Neuronal stem cell (in vitro differentiated cells): Measurements from ENCODE around the gene CDK5R1.

Source experiments
- DNase-seq: peaks from one replicate; pipeline ENCODE4 v3.0.0-alpha.2; 2013; ENCODE audit warnings: low spot score
- H2AFZ ChIP-seq: one replicate; pipeline ENCODE4 v1.6.1; 2013; ENCODE audit warnings: mild to moderate bottlenecking, low read length, inconsistent platforms
- H2AK5ac ChIP-seq: 2 replicates; pipeline ENCODE4 v1.6.1; 2013; ENCODE audit warnings: low read depth, mild to moderate bottlenecking, inconsistent platforms, low read length, moderate library complexity, mixed read lengths
- H2BK120ac ChIP-seq: 2 replicates; pipeline ENCODE4 v1.6.1; 2013; ENCODE audit warnings: low read depth, mild to moderate bottlenecking, inconsistent platforms, low read length, moderate library complexity, mixed read lengths
- H2BK12ac ChIP-seq: one replicate; pipeline ENCODE4 v1.6.1; 2013; ENCODE audit warnings: low read length, inconsistent platforms
- H2BK15ac ChIP-seq: 2 replicates; pipeline ENCODE4 v1.6.1; 2013; ENCODE audit warnings: mild to moderate bottlenecking, low read length, inconsistent platforms, mixed read lengths
- H2BK5ac ChIP-seq: one replicate; pipeline ENCODE4 v1.6.1; 2013; ENCODE audit warnings: inconsistent platforms, mild to moderate bottlenecking, low read length, moderate library complexity
- H3K14ac ChIP-seq: one replicate; pipeline ENCODE4 v1.6.1; 2013; ENCODE audit warnings: low read length, inconsistent platforms
- H3K18ac ChIP-seq: 2 replicates; pipeline ENCODE4 v1.6.1; 2013; ENCODE audit warnings: low read length, inconsistent platforms
- H3K23ac ChIP-seq: 2 replicates; pipeline ENCODE4 v1.6.1; 2013; ENCODE audit warnings: low read depth, mild to moderate bottlenecking, mixed read lengths, low read length, inconsistent platforms; ENCODE audit not compliant: poor library complexity
- H3K27ac ChIP-seq: replicated peaks from 3 replicates; pipeline ENCODE4 v1.5.1; 2013; ENCODE audit warnings: low read length, inconsistent platforms
- H3K27me3 ChIP-seq, 3 experiments: 2 replicates each; pipeline ENCODE4 v1.6.1; 2013; ENCODE audit warnings: low read length in 3 of 3, mild to moderate bottlenecking in 2 of 3, inconsistent platforms in 1 of 3, low read depth in 1 of 3, mixed read lengths in 1 of 3, moderate library complexity in 1 of 3; ENCODE audit not compliant: control insufficient read depth in 3 of 3, insufficient read depth in 3 of 3
- H3K36me3 ChIP-seq, 2 donors: replicated peaks in 1 of 2; 2 replicates each; pipeline ENCODE4 v1.6.1; 2013; ENCODE audit warnings: low read length in 2 of 2; ENCODE audit not compliant: control insufficient read depth in 2 of 2, insufficient read depth in 2 of 2
- H3K4ac ChIP-seq: 2 replicates; pipeline ENCODE4 v1.6.1; 2013; ENCODE audit warnings: inconsistent platforms, mild to moderate bottlenecking, low read length, moderate library complexity
- H3K4me1 ChIP-seq, 2 donors: 1 replicate in 1 of 2; 2 replicates in 1 of 2; pipeline ENCODE4 v1.6.1; 2013; ENCODE audit warnings: low read length in 2 of 2, low read depth in 1 of 2; ENCODE audit not compliant: control insufficient read depth in 2 of 2, insufficient read depth in 1 of 2
- H3K4me2 ChIP-seq: one replicate; pipeline ENCODE4 v1.6.1; 2013; ENCODE audit warnings: mild to moderate bottlenecking, low read length, inconsistent platforms; ENCODE audit not compliant: insufficient read depth, poor library complexity, severe bottlenecking
- H3K4me3 ChIP-seq, 2 donors: 2 replicates each; pipeline ENCODE4 v1.5.1; 2013; ENCODE audit warnings: low read length in 2 of 2, mild to moderate bottlenecking in 2 of 2, inconsistent platforms in 1 of 2, moderate library complexity in 1 of 2
- H3K79me1 ChIP-seq: one replicate; pipeline ENCODE4 v1.6.1; 2013; ENCODE audit warnings: low read depth, mild to moderate bottlenecking, inconsistent platforms, low read length, moderate library complexity
- H3K9ac ChIP-seq: one replicate; pipeline ENCODE4 v1.6.1; 2013; ENCODE audit warnings: mild to moderate bottlenecking, low read depth, low read length, inconsistent platforms; ENCODE audit not compliant: poor library complexity
- H3K9me3 ChIP-seq, 2 donors: replicated peaks in 1 of 2; 2 replicates each; pipeline versions ENCODE3 to v1.6.1; 2013; ENCODE audit warnings: low read length in 2 of 2, mild to moderate bottlenecking in 2 of 2, inconsistent platforms in 1 of 2, low read depth in 1 of 2, mixed read lengths in 1 of 2, moderate library complexity in 1 of 2; ENCODE audit not compliant: control insufficient read depth in 2 of 2, insufficient read depth in 1 of 2
- H4K8ac ChIP-seq: one replicate; pipeline ENCODE4 v1.6.1; 2013; ENCODE audit warnings: low read depth, mild to moderate bottlenecking, inconsistent platforms, low read length, moderate library complexity
- H4K91ac ChIP-seq: one replicate; pipeline ENCODE4 v1.6.1; 2013; ENCODE audit warnings: low read length, low read depth, mild to moderate bottlenecking, inconsistent platforms; ENCODE audit not compliant: poor library complexity
- WGBS, 2 donors: extraction: QIAGEN DNeasy Blood & Tissue Kit; methylation state at CpG; one replicate each; pipeline ENCODE4 v1.1.7; 2013; ENCODE audit warnings: missing lambda C conversion rate in 2 of 2, mixed read lengths in 1 of 2; ENCODE audit not compliant: insufficient read length in 2 of 2, insufficient replicate concordance in 1 of 2; ENCODE audit errors: extremely low coverage in 2 of 2; 5-methylcytosine and 5-hydroxymethylcytosine counted together

Gene CDK5R1

GRCh38 chr17:32498391-32498790 is 11.6 kb downstream of the CDK5R1 start:
- no CpG with 5 or more reads among the region's 9 CpGs for WGBS, 2 donors
- Histone ChIP-seq H3K4me3 (no peak overlapping the region), H3K18ac (no peak overlapping the region), H3K4me1 (peaks cover 3 to 9% of the 10 kb centered on the region in 2 donors), H3K27ac (no peak overlapping the region), H3K27me3 (no peaks in the 10 kb centered on the region), H3K79me1 (no peaks in the 10 kb centered on the region), H4K91ac (no peak overlapping the region), H2BK120ac (no peak overlapping the region), H3K4me2 (no peak overlapping the region), H2AFZ (peak overlapping the region; percentile 40), H3K4ac (no peak overlapping the region), H3K9me3 (peaks cover 0 to 5% of the 10 kb centered on the region in 2 donors), H3K14ac (no peak overlapping the region), H2AK5ac (no peak overlapping the region), H2BK12ac (no peak overlapping the region), H2BK5ac (no peak overlapping the region), H3K23ac (no peak overlapping the region), H2BK15ac (no peak overlapping the region), H3K36me3 (no peaks in the 10 kb centered on the region), H3K9ac (no peak overlapping the region), H4K8ac (no peak overlapping the region)
- no peak for DNase-seq

GRCh38 chr17:32502013-32502412 is 15.2 kb downstream of the CDK5R1 start:
- H2BK15ac ChIP-seq = no peak overlapping the region
- H3K23ac ChIP-seq = no peak overlapping the region
- H3K18ac ChIP-seq = no peak overlapping the region
- no peak overlapping the region for H3K14ac ChIP-seq
- no peak overlapping the region for H3K9ac ChIP-seq
- no peak overlapping the region for H2BK12ac ChIP-seq
- H3K4me2 ChIP-seq = no peak overlapping the region
- no peak overlapping the region for H3K27ac ChIP-seq
- WGBS, 2 donors = no CpG with 5 or more reads among the region's 3 CpGs
- no peak overlapping the region for H2BK120ac ChIP-seq
- H2AK5ac ChIP-seq = no peak overlapping the region
- H2AFZ ChIP-seq = no peak overlapping the region
- H3K36me3 ChIP-seq = no peaks in the 10 kb centered on the region
- no peak overlapping the region for H3K4me3 ChIP-seq
- H3K4ac ChIP-seq = no peak overlapping the region
- H4K8ac ChIP-seq = no peak overlapping the region
- H2BK5ac ChIP-seq = no peak overlapping the region
- H3K4me1 ChIP-seq = peaks cover 6 to 16% of the 10 kb centered on the region in 2 donors
- H3K27me3 ChIP-seq = no peaks in the 10 kb centered on the region
- no peak for DNase-seq
- H3K79me1 ChIP-seq = no peaks in the 10 kb centered on the region
- peaks cover 0 to 17% of the 10 kb centered on the region in 2 donors for H3K9me3 ChIP-seq
- H4K91ac ChIP-seq = no peak overlapping the region

- no peak overlapping the region for H3K14ac ChIP-seq
- DNase-seq = no peak
These were observed 15.9 kb downstream of the CDK5R1 start for GRCh38 chr17:32502710-32503109.

GRCh38 chr17:32503251-32504165 is 16.7 kb downstream of the CDK5R1 start:
- WGBS, 2 donors = no CpG with 5 or more reads among the region's 7 CpGs

More at GRCh38 chr17:32502710-32503109, 15.9 kb downstream of the CDK5R1 start:
- Histone ChIP-seq H3K18ac (no peak overlapping the region), H2BK5ac (no peak overlapping the region), H3K4me3 (no peak overlapping the region), H3K36me3 (no peaks in the 10 kb centered on the region), H3K4ac (no peak overlapping the region), H3K23ac (no peak overlapping the region), H2BK12ac (no peak overlapping the region), H4K91ac (no peak overlapping the region), H3K4me2 (no peak overlapping the region), H2AK5ac (no peak overlapping the region), H3K9me3 (peaks cover 0 to 17% of the 10 kb centered on the region in 2 donors), H4K8ac (no peak overlapping the region), H3K27ac (no peak overlapping the region), H3K27me3 (no peaks in the 10 kb centered on the region), H2BK15ac (no peak overlapping the region), H2BK120ac (no peak overlapping the region), H3K9ac (no peak overlapping the region), H3K4me1 (peaks cover 6 to 15% of the 10 kb centered on the region in 2 donors), H3K79me1 (no peaks in the 10 kb centered on the region), H2AFZ (no peak overlapping the region)
- WGBS, 2 donors = no CpG with 5 or more reads among the region's 10 CpGs

More at GRCh38 chr17:32503251-32504165, 16.7 kb downstream of the CDK5R1 start:
- Histone ChIP-seq H3K18ac (no peak overlapping the region), H3K36me3 (no peaks in the 10 kb centered on the region), H3K4me3 (no peak overlapping the region), H3K4me2 (no peak overlapping the region), H3K4ac (no peak overlapping the region), H3K27me3 (no peaks in the 10 kb centered on the region), H2AK5ac (peak overlapping the region; percentile 29), H2BK15ac (no peak overlapping the region), H3K79me1 (no peaks in the 10 kb centered on the region), H3K9me3 (peaks cover 0 to 17% of the 10 kb centered on the region in 2 donors), H3K4me1 (peaks cover 3 to 15% of the 10 kb centered on the region in 2 donors), H2BK120ac (no peak overlapping the region), H3K14ac (no peak overlapping the region), H4K91ac (no peak overlapping the region), H2BK5ac (no peak overlapping the region), H2AFZ (no peak overlapping the region), H3K9ac (peak overlapping the region; percentile 15), H2BK12ac (no peak overlapping the region), H3K27ac (no peak overlapping the region), H3K23ac (no peak overlapping the region), H4K8ac (peak overlapping the region; percentile 58)
- no peak for DNase-seq
